Activated CD4-positive, CD25-positive, alpha-beta regulatory T cell treated with anti-CD3 and anti-CD28 coated beads, Interleukin-2, amount 50 U/mL, for 72 hours (primary cell): ENCODE measurements around the gene CTAG1A.
"Not testable (repeated sequence)": the region's sequence is repeated elsewhere in the genome, so short reads cannot be mapped to it uniquely, and the experiment has no call there.

ENCODE experiments used
- DNase-seq: peaks from one replicate; pipeline ENCODE4 v3.0.0; 2021

The CTAG1A gene

DNA sequence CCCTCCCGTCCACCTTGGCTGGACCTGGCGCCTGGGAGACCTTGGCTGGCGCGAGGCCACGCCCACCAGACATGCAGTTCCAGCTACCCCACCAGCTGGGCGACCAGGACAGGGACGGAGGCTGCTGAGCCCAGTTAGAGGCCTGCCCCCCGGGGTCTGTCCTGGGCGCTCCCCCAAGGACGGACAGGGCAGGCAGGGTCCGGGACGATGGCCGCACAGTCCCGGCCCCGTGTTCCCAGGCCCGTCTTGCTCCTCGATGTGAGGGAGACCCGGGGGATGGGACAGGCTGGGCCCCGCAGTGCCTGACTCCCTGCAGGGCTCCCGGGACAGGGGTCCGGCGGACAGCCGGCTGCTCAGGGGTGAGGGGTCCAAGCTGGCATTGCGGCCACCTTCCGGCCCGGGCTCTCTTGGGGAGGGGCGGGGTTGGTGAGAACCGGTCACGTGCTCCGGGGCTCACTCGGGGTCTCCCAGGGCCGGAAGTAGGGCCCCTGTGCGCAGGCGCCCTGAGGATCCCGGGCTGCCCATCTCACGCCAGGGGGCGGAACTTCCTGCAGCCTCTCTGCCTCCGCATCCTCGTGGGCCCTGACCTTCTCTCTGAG is at the start of gene CTAG1A:
CTAG1A (plus strand) TSS at position 549 of the 599 bp plus-strand sequence. CDS start 74 bp downstream, outside the sequence.
- DNase-seq: not testable (repeated sequence)

DNA sequence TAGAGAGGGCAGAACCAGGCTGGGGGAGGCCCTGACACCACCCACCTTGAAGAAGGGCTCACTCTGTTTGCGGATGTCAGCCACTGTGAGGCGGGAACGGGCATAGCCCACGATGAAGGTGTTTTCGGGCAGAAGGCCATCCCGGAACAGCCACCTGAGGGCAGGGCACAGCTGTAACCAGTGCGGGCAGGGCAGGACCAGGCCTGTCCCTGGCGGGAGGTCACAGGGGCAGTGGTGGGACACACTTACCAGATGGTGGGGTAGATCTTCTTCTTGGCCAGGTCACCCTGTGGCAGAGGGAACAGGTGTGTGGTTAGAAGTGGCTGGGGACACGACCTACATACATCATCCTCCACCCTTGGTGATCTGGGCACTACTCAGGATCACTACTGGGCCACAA is 49.0 kb upstream of the CTAG1A start:
- no peak for DNase-seq

DNA sequence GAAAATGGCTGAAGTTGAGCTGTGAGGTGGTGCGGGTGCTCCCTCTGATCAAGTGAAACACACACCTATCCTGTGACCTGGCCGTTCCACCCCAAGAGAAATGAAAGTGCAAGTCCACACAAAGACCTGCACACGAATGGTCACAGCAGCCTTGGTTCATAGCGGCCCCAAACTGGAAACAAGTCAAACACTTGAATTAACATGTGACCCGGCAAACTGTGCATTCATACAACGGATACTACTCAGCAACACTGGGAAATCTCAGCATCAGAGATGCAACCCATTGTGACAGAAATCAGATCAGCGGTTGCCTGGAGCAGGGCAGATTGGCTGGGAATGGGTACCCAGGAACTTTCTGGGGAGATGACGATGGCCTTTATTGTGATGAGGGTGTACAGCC is 45.9 kb upstream of the CTAG1A start:
- no peak for DNase-seq

DNA sequence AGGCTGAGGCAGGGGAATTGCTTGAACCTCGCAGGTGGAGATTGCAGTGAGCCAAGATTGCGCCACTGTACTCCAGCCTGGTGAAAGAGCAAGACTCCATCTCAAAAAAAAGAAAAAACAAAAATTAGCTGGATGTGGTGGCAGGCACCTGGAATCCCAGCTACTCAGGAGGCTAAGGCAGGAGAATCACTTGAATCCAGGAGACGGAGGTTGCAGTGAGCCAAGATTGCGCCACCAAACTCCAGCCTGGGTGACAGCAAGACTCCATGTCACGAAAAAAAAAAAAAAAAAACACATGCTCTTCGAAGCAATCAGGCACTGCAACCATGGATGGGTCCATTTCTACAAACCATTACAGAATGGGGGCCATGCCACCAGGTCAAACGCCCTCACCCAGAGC is 44.6 kb upstream of the CTAG1A start:
- not testable (repeated sequence) for DNase-seq

DNA sequence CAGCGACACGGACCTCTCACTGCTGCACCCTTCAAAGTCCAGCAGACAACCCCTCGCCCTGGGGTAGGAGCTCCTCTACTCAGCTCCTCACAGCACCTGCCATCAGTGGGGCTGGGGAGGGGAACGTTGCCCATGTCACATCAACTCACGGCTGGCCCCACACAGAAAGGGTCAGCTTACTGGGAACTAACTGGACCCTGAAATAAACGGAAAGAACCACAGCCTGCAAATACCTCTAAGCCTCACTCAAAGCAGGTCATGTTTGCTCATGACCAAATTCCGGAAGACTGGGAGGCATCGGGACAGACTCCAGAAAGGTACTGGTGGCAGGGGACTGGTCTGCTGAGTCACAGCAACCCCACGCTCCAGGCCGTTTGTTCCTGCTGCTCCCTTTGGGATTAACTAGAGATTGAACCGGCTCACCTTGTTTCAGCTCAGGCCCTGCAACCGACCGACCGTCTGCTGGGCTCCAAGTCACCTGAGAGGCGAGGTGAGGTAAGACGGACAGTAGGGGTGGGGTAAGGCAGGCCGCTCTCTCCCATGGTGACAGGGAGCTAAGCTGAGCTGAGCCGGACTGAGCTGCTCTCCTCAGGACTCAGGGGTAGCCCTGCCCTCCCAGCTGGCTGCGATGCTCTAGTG is 43.9 kb upstream of the CTAG1A start:
- no peak for DNase-seq

DNA sequence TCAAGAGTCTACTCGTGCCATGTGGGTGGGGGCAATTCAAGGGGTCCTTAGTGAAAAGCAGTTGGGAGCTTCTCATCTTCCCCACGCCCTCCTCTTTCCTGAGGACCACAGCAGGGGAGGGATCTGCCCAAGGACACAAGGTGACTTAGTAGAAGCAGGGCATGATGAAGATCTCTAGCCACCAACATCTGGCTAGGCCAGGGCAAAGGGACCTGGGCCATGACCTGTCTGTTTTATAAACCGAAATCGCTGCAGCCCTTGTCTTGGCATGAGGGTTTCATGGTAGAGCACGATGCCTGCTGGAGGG is 43.4 kb upstream of the CTAG1A start:
- no peak for DNase-seq

DNA sequence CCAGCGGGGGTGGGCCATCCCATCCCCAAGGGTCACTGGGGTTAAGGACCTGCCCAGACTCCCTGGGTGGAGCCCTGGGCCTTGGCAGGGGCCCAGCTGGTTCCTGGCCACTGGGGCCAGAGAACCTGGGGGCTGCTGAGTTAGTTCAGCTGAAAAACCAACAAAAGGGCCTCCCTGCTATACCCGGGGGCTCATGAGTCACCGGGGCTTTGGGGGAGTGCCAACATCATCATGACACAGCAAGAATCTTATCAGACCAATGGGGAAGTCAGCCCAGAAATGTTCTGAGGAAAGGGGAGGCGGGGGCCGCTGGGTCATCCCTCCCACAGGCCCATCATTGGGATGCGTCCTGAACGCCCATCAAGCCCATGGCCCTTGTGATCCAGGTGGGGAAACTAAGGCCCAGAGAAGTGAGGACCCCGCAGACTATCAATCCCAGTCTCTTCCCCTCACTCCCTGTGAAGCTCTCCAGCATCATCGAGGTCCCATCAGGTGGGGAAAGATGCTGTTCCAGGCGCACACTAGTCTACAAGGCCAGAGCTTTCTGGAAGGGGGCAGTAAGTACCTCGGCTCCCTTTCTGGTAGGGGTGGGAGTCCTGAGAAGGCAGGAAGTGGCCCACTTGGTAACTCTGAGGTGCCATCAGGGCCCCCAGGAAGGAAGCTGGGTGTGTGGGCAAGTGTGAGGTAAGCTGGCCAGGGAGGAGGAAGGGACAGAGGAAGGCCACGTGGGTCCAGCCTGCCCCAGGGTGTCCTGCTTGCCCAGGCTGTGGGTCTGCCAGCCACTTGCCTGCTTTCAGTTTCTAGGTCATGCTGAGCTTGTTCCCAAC is 42.8 kb upstream of the CTAG1A start:
- DNase-seq: no peak

DNA sequence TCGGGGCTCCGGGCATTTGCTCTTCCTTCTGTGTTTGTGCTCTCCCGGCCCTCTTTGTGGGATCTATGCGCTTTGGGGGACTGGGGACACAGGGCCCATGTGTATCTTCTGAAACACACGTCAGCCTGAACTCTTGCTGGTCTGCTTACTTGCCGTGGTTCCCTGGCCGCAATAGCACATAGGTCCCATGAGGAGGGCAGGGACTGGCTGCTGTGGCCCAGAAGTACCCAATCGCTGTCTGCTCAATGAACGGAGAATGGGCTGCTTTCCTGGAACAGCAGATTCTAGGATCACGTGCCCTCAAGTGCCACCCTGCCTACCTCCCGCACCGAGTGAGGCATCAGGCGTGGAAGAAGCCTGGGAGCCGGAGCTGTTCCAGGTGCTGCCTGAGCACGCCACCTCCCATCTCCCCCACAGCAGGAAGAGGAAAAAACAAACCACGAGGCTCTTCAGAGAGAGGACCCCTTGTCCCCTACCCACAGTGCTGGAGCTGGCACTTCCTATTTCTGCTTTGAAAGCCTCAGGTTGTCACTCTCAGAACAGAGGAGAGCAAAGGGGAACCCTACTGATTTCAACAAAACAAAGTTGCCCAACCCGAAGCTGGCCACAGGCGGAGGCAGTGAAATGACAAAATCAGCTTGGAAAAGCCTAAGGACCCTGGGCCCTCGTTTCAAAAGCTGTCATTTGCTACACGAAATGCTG is 42.1 kb upstream of the CTAG1A start:
- no peak for DNase-seq

DNA sequence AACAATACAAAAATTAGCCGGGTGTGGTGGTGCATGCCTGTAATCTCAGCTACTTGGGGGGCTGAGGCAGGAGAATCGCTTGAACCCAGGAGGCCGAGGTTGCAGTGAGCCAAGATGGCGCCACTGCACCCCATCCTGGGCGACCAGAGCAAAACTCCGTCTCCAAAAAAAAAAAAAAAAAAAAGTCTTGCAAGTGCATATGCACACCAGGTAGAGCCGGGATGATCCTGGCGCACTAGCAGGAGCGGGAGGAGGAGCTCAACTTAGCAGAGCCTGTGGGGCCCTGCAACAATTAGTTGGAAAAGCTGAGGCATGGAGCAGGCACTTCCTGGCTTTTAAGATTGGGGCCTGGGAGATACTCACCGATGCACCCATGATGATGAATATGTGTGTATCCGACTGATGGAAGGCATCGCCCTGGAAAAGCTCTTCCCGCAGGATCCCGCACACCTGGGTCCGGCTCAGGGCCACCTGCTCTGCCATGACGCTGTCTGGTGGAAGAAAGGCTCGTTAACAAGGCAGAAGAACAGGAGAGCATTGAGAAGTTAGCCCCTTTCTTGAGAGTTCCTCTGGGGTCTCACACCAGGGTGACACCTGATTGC is 39.2 kb upstream of the CTAG1A start:
- DNase-seq: no peak

DNA sequence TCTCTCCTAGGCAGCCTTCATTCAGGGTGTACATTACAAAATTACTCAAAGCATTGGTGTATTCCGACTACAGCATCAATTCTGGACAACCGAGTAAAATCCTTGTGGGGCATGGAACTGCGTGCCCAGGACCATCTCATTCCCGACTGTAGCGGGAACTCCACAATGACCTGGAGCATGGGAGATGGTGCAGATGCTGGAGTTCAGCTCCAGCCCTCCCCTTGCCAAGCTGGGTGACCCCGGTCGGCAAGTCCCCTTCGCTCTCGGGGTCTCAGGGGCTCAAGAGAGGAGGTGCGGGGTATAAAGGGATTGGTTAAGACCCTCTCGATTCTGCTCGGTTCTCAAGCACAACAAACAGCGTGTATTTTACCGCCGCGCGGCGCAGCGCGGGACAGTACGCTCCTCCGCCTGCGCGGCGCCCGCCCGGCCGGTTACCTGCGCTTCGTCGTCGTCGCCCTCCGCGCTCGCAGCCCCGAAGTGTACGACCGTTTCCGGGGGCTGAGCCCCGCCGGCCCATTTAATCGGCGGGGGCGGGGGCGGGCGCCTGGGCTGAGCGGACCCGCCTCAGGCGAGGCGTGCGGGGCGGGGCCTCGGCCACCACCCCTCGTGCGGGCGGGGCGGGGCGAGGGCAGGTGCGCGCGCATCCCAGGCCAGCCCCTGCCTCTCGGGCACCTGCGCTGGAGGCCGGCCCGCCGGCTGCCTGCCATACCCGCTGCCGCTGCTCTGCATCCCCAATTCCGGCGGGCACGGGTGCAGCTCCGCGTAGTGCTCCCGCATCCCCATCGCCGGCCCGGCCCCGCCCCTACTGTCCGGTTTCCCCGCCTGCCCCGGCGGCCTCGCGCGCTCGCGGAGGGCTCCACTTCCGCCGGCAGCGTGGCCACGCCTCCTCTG is 38.3 kb upstream of the CTAG1A start, which contains the start of gene G6PD:
G6PD (minus strand) TSS at position 493 of the 891 bp plus-strand sequence. CDS start 691 bp downstream, outside the sequence.
- no peak for DNase-seq

DNA sequence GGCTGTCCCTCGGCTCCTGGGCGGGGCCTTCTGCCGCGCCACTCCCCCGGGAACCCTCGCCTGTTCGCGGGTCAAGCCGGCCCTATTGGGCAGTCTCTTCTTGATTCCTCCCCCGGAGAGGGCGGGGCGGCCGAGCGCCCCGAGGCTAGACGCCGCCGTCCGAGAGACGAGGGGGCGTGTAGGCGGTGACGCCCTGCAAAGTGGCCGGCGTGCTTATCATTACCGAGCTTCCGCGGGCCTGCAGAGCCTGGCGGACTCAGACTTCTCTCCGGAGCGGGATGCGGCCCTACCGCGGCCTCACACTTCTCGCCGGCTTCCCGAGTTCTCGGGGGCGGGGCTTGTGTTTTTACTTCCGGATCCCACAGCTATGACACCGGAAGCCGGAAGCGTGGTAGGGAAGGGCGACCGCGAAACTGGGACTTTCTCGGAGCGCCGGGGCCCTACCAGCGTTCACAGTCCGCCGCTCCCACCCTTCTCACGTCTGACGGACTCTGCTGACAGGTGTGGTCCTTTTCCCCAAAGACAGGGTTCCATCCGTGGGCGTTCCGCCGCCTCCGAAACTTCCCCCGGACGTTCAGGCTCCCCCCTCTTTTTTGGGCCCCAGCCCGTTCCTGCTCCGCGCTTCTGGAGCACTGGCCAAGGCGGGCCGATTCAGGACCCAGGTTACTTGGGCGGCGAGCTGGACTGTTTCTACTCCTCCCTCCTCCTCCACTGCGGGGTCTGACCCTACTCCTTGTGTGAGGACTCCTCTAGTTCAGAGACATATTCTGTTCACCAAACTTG is 37.5 kb upstream of the CTAG1A start, which contains the start of gene IKBKG:
IKBKG (plus strand) TSS at position 376 of the 783 bp plus-strand sequence. CDS start 4,383 bp downstream, outside the sequence.
- peak; percentile 89 for DNase-seq

DNA sequence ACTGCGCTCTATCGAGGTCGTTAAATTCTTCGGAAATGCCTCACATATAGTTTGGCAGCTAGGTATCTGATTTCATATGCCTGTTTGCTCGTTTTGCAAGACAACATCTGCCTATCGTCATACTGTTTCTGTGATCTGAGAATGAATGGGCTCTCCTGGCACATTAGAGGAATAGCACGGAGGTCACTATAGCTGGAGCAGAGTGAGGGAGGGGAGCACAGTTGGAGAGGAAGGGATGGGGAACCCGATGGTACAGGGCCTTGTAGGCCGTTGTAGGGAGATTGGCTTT is 37.0 kb upstream of the CTAG1A start:
- DNase-seq: no peak

DNA sequence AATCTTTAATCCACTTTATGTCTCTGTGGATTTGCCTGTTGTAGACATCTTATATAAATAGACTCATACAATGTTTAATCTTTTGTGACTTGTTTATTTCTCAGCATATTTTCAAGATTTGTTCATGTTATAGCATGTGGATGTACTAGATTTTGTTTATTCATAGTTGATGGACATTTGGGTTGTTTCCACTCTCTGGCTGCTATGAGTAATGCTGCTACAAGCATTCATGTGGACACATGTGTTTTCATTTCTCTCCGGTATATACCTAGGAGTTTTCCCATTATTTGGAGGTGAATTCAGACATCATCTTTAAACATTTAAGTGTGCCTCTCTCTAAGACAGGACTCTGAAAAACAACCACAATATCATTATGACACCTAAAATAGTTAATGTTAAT is 35.2 kb upstream of the CTAG1A start:
- no peak for DNase-seq

DNA sequence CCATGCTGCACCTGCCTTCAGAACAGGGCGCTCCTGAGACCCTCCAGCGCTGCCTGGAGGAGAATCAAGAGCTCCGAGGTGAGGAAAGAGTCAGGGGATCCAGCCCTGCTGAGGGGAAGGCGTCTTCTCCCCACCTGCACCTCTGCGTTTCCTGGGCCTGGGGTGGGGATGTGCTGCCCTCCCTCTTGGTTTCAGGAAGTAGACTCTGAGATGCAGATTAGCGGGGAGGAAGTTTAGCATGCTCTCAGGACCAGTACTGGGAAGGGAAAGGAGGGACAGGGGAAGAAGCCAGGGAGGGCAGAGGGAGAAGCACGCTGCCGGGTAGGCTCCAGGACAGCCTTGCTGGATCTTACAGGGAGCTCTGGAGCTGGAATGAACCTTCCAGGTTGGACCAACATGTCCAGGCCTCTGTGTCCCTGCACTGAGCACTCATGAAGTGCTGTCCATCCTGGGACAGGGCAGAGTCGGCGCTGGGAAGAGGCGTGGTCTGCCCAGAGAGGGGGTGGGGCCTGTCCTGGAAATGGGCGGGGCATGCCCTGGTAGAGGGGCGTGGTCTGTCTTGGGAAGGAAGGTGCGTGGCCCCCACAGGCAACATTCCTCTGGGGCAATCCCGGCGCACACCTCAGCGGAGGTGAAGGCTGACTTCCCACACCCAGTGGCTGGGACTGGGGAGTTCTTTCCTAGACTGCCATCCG is 32.7 kb upstream of the CTAG1A start:
- DNase-seq: not testable (repeated sequence)

DNA sequence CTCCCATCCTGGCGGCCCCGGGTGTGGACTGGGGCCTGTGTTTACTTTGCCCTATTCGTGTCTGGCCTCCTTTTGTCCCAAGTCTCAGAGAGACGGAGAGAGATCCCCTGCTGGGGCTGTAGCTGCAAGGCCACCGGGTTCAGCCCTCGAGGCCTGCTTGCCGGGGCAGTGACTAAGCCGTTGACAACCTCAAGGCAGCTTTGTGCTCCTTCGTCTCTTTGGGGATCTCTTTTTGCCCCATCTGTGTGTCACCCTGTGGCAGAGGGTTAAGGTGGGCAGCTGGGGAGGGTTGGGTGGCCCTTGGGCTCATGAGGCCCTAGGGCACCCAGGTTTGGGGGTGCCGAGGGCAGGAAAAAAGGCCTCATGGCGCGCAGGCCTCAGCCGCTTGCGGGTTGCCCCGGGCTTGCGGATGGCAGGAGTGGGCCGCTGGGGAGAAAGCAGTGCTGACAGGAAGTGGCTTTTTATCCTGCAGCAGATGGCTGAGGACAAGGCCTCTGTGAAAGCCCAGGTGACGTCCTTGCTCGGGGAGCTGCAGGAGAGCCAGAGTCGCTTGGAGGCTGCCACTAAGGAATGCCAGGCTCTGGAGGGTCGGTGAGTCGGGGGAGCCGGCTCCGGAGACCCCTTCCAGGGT is 26.8 kb upstream of the CTAG1A start:
- DNase-seq: not testable (repeated sequence)

DNA sequence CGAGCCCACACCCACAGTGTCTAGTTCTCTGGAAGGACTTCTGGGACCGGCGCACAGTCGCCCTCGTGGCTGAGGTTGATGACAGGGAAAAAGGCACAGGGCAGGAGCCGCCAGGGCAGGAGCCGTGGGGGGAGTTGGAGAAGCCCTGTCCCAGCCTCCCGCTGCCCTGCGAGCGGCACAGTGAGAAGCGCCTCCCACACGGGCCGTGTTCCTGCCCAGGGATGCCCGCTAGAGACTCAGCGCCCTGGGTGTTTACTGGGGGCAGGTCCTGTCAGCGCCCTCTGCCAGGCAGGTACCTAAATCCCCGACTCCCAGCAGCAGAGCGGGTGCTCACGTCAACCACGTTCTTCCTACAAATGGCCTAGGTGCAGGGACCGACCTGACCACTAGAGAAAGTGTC is 26.0 kb upstream of the CTAG1A start:
- DNase-seq: not testable (repeated sequence)

DNA sequence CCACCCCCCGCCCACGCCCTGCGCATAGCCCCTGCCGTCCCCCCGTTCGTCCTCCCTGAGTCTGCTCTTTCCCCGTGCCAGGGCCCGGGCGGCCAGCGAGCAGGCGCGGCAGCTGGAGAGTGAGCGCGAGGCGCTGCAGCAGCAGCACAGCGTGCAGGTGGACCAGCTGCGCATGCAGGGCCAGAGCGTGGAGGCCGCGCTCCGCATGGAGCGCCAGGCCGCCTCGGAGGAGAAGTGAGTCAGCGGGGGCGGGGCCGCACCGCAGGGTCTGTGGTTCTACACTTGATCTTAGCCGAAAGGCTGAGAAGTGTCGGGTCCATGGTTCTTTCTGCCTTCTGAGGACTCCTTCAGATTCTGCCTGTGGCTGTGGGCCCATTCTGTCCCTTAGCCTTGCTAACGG is 24.6 kb upstream of the CTAG1A start:
- DNase-seq: not testable (repeated sequence)

DNA sequence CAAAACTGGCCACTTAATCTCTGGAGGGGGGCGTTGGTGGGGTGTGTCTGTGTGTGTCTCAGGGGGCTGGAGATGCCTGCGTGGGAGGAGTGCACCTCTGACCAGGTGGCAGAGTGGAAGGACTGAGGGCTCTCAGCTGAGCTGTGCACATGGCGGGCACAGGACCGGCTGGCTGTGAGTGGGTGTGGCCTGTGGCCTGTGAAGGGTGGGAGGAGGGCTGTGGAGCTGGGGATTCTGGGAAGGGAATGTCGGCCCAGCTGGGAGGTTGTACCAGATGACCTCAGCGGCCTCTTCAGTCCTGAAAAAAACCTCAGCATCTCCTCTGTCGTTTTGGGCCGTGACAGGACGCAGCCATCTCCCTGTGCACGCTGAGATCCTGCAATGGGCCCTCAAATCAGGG is 22.6 kb upstream of the CTAG1A start:
- not testable (repeated sequence) for DNase-seq

DNA sequence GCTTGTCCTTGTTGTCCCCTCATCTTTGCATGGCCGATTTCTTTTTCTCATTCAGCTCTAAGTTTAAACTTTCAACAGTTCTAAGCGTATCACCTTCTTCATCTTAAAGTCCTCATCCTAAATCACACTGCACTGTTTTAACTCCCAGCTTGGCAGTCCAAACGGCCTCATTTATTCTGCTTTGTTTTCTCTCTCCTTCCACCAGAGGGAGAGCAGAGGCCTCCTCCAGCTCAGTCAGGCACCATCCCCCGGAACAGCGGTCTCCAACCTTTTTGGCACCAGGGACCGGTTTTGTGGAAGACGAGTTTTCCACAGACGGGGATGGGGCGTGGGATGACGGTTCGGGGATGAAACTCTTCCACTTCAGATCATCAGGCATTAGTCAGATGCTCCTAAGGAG is 14.6 kb upstream of the CTAG1A start:
- not testable (repeated sequence) for DNase-seq

DNA sequence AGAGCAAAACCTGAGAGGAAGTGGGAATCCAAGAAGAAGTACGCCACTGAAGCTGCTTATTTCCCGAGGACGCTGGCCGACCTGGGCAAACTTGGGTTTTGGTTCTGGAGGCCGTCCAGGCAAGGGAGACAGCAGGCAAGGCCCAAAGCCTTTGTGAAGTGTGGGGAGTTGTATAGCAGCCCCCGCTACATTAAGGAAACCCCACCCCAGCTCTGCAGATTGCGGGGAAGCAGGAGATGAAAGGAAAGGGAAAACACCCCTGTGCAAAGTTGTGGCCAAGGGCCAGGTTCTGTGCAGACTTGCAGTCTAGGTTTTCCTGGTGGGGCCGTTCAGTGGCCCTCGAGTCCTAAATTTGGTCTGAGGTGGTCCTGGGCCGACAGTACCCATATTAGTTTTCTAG is 11.9 kb upstream of the CTAG1A start:
- not testable (repeated sequence) for DNase-seq
